Ureter (tissue), 1 donor: ENCODE results near the gene SMARCE1. TPM values are rescaled to one million over a fixed set of nuclear protein-coding genes. Genes with fewer than 3 reads are reported as not detected.

Source experiments
- DNase-seq: peaks from one replicate; pipeline ENCODE4 v3.0.0-alpha.2; 2020; ENCODE audit warnings: low spot score
- total RNA-seq: library from RNA; stranded (reverse); gene quantifications from one replicate; pipeline ENCODE4 v1.2.4, GENCODE V29; 2023
- donor health status: DM: yes; HTN: yes; CAD: no.

Gene SMARCE1
- total RNA-seq: 117 TPM

- peak; percentile 61 for DNase-seq
These were observed at the start of gene SMARCE1 for GRCh38 chr17:40647624-40648383. Gene SMARCE1 (minus strand): TSS chr17:40647818. CDS start chr17:40645802, 2,016 bp downstream.

GRCh38 chr17:40697297-40697696, 49.7 kb upstream of the SMARCE1 start:
- no peak for DNase-seq

- DNase-seq: no peak
These were observed 49.0 kb upstream of the SMARCE1 start for GRCh38 chr17:40696651-40697072.

- no peak for DNase-seq
These were observed 48.4 kb upstream of the SMARCE1 start for GRCh38 chr17:40695874-40696472.

- DNase-seq: no peak
These were observed 47.0 kb upstream of the SMARCE1 start for GRCh38 chr17:40694584-40694983.

- DNase-seq: no peak
These were observed 39.5 kb upstream of the SMARCE1 start for GRCh38 chr17:40687106-40687505.

GRCh38 chr17:40686192-40686591, 38.6 kb upstream of the SMARCE1 start:
- no peak for DNase-seq

GRCh38 chr17:40680998-40681397, 33.4 kb upstream of the SMARCE1 start:
- DNase-seq: no peak

GRCh38 chr17:40679523-40679907, 31.9 kb upstream of the SMARCE1 start:
- no peak for DNase-seq

- DNase-seq: no peak
These were observed 31.4 kb upstream of the SMARCE1 start for GRCh38 chr17:40678902-40679522.

GRCh38 chr17:40675905-40676304, 28.3 kb upstream of the SMARCE1 start:
- DNase-seq: no peak

GRCh38 chr17:40672654-40673053, 25.0 kb upstream of the SMARCE1 start:
- DNase-seq: no peak

- no peak for DNase-seq
These were observed 23.7 kb upstream of the SMARCE1 start for GRCh38 chr17:40671282-40671681.

GRCh38 chr17:40666331-40666730, 18.7 kb upstream of the SMARCE1 start:
- no peak for DNase-seq

- DNase-seq: no peak
These were observed 17.1 kb upstream of the SMARCE1 start, which contains the start of gene KRT222 for GRCh38 chr17:40664582-40665333. Gene KRT222 (minus strand): TSS chr17:40665177. CDS start chr17:40665099, 78 bp downstream.

- no peak for DNase-seq
These were observed 15.6 kb upstream of the SMARCE1 start for GRCh38 chr17:40663252-40663651.

GRCh38 chr17:40659911-40660310, 12.3 kb upstream of the SMARCE1 start:
- no peak for DNase-seq

- DNase-seq: no peak
These were observed 10.8 kb upstream of the SMARCE1 start for GRCh38 chr17:40658396-40658795.

- no peak for DNase-seq
These were observed 4.3 kb upstream of the SMARCE1 start for GRCh38 chr17:40651939-40652338.

- no peak for DNase-seq
These were observed 858 bp upstream of the SMARCE1 start for GRCh38 chr17:40648384-40648968.

- no peak for DNase-seq
These were observed 611 bp downstream of the SMARCE1 start for GRCh38 chr17:40646791-40647623.
